ENCODE data around the gene RCAN1.
"Not testable (repeated sequence)": the region's sequence is repeated elsewhere in the genome, so short reads cannot be mapped to it uniquely, and the experiment has no call there.

- TF ChIP-seq CTCF (conservative IDR thresholded peaks at IDR 0.05; ENCODE audit: low read length); EZH2phosphoT487 (IDR thresholded peaks at IDR 0.05; ENCODE audit: borderline replicate concordance, low read depth, low read length): not testable (repeated sequence)
These were observed 60.2 kb downstream of the RCAN1 start for GRCh38 chr21:34554670-34555069.

Measured in OCI-LY7 (cell line).